ENCODE data around the gene SPRR5. TPM values are rescaled to one million over a fixed set of nuclear protein-coding genes. Genes with fewer than 3 reads are reported as not detected.
A peak's percentile ranks its signal among the peaks of the same experiment; 100 is the strongest.

SPRR5 gene
- total RNA-seq, 1 donor from 2014 or later = not detected

DNA sequence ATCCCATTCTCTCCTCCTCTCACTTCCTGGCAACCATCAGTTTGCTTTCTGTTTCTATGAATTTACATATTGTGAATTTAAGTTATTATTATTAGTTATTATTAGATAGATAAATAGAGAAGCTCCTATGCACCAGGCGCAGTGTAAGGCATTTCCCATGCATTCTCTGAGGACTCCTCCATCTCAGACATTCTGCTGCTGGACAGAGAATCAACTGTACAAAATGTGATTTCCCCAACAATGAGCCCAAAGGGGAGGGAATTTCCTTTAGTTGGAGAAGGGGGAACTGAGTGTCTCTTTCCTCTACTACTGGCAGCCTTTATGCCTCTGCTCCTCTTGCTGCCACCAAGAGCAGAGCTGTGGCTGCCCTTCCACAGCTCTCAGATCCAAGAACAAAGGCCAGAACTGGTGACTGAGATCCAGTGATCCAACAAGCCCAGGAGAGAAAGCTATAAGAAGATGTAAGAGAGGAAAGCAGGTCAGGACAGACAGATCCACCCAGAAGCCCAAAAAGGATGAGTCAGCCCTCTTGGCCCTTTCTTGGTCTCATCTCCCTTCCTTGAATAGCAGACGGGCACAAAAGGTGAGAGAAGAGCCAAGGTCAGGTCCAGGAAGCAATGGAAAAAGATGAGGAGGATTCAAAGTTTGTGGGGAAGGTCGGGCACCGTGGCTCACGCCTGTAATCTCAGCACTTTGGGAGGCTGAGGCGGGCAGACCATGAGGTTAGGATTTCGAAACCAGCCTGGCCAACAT, 42.1 kb upstream of the SPRR5 start:
- Histone ChIP-seq H3K36me3 (ENCODE audit: control insufficient read depth, insufficient read depth, low read length) (no peaks in the 10 kb centered on the region), H3K27me3 (ENCODE audit: control insufficient read depth, insufficient read depth, low read length) (no peaks in the 10 kb centered on the region), H3K4me3 (ENCODE audit: low read depth, low read length) (no peak overlapping the region)
- DNase-seq (ENCODE audit: low read depth) = no peak
- TF ChIP-seq, protein P1, sequence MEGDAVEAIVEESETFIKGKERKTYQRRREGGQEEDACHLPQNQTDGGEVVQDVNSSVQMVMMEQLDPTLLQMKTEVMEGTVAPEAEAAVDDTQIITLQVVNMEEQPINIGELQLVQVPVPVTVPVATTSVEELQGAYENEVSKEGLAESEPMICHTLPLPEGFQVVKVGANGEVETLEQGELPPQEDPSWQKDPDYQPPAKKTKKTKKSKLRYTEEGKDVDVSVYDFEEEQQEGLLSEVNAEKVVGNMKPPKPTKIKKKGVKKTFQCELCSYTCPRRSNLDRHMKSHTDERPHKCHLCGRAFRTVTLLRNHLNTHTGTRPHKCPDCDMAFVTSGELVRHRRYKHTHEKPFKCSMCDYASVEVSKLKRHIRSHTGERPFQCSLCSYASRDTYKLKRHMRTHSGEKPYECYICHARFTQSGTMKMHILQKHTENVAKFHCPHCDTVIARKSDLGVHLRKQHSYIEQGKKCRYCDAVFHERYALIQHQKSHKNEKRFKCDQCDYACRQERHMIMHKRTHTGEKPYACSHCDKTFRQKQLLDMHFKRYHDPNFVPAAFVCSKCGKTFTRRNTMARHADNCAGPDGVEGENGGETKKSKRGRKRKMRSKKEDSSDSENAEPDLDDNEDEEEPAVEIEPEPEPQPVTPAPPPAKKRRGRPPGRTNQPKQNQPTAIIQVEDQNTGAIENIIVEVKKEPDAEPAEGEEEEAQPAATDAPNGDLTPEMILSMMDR (IDR thresholded peaks at IDR 0.05; ENCODE audit: insufficient read depth, low read length, poor library complexity, severe bottlenecking) = no peak

DNA sequence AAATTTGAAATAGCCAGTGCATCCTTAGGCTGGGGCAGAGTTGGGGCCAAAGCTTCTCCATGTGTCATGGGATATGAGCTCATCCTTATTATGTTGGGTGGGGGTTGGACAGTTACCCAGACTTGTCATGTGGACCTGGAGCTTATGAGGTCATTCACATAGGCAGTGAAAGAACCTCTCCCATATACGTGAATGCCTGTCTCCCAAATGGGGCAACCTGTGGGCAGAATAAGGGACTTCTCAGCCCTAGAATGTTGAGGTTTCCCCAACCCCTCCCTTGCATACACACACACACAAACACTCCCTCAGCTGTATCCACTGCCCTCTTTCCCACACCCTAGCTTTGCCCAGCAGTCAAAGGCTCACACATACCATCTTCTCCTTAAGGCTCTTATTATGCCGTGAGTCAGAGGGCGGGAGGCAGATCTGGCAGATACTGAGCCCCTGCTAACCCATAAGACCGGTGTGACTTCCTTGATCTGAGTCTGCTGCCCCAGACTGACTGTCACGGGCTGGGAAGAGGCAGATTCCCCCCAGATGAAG, 40.9 kb upstream of the SPRR5 start:
- TF ChIP-seq, protein P1 (IDR thresholded peaks at IDR 0.05; ENCODE audit: insufficient read depth, low read length, poor library complexity, severe bottlenecking) = no peak
- peak; percentile 64 for DNase-seq (ENCODE audit: low read depth)
- Histone ChIP-seq H3K36me3 (ENCODE audit: control insufficient read depth, insufficient read depth, low read length) (no peaks in the 10 kb centered on the region), H3K27me3 (ENCODE audit: control insufficient read depth, insufficient read depth, low read length) (no peaks in the 10 kb centered on the region), H3K4me3 (ENCODE audit: low read depth, low read length) (no peak overlapping the region)

DNA sequence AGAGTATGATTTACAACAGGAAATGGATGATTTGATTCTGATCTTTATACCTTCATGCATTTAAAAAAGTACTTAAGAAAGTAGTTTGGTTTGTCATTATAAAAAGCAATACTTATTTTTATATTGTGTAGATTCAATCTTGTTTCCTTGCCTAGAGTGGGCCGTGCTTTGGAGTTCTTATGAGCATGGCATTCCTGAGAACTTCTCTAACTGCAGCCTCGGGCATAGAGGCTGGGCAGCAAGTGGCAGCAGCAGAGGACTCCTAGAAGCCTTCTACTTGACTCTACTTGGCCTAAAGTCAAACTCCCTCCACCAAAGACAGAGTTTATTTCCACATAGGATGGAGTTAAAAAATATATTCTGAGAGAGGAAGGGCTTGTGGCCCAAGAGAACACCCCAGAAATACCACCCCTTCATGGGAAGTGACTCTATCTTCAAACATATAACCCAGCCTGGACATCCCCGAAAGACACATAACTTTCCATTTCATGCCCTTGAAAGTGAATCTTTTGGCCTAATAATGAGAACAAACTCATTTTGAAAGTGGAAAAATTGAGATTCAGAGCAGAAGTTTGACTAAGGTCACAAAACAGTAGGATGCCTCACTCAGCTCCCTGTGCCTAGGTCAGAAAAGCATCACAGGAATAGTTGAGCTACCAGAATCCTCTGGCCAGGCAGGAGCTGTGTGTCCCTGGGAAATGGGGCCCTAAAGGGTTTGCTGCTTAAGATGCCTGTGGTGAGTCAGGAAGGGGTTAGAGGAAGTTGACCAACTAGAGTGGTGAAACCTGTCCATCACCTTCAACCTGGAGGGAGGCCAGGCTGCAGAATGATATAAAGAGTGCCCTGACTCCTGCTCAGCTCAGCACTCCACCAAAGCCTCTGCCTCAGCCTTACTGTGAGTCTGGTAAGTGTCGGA, 39.1 kb upstream of the SPRR5 start, which contains the start of gene IVL:
Gene IVL, plus strand, starts transcription at position 861 of the 916 bp plus-strand sequence. CDS start 1,252 bp downstream, outside the sequence.
- TF ChIP-seq, protein P1 (IDR thresholded peaks at IDR 0.05; ENCODE audit: insufficient read depth, low read length, poor library complexity, severe bottlenecking) = no peak
- H3K27me3 ChIP-seq (ENCODE audit: control insufficient read depth, insufficient read depth, low read length) = no peaks in the 10 kb centered on the region
- H3K4me3 ChIP-seq (ENCODE audit: low read depth, low read length) = no peak within 1 kb of the TSS
- no peaks in the 10 kb centered on the region for H3K36me3 ChIP-seq (ENCODE audit: control insufficient read depth, insufficient read depth, low read length)
- peak; percentile 14 for DNase-seq (ENCODE audit: low read depth)

- Histone ChIP-seq H3K4me3 (ENCODE audit: low read depth, low read length) (no peak overlapping the region), H3K27me3 (ENCODE audit: control insufficient read depth, insufficient read depth, low read length) (no peaks in the 10 kb centered on the region), H3K36me3 (ENCODE audit: control insufficient read depth, insufficient read depth, low read length) (no peaks in the 10 kb centered on the region)
- TF ChIP-seq, protein P1 (IDR thresholded peaks at IDR 0.05; ENCODE audit: insufficient read depth, low read length, poor library complexity, severe bottlenecking) = no peak
- no peak for DNase-seq (ENCODE audit: low read depth)
Measured at GRCh38 chr1:152909206-152909605, 37.8 kb upstream of the SPRR5 start.

DNA sequence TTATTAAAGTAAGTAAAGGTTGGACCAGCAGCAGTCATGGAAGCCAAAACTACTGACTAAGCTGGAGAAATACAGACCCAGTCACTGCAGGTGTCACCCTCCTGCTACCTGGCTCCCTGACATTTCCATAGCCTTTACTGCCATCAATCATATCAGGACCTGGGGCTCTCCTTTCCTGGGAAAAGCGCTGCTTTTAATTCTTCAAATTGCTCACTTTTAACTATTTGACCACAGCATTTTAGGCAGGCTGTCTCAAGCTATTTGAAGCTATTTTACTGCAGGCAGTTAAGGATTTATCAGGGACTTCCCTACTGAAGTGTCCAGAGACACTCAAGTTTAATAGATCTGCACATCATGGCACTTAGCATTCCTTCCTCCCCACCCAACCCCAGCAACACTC, 34.5 kb upstream of the SPRR5 start:
- Histone ChIP-seq H3K4me3 (ENCODE audit: low read depth, low read length) (no peak overlapping the region), H3K36me3 (ENCODE audit: control insufficient read depth, insufficient read depth, low read length) (no peaks in the 10 kb centered on the region), H3K27me3 (ENCODE audit: control insufficient read depth, insufficient read depth, low read length) (no peaks in the 10 kb centered on the region)
- no peak for DNase-seq (ENCODE audit: low read depth)
- TF ChIP-seq, protein P1 (IDR thresholded peaks at IDR 0.05; ENCODE audit: insufficient read depth, low read length, poor library complexity, severe bottlenecking) = no peak

All from kidney epithelial cell (primary cell).